ENCODE data around the gene PGGHG.

GRCh38 chr11:325796-326591 lies 37.1 kb downstream of the PGGHG start:
- TF ChIP-seq CTCF (conservative IDR thresholded peaks at IDR 0.05; ENCODE audit: low read depth, low read length) = no peak
- no peak for TF ChIP-seq EZH2 (IDR thresholded peaks at IDR 0.05; ENCODE audit: low read length, unreplicated experiment)

Data from PC-3 (cell line).